HEK293T (cell line): Measurements from ENCODE around the gene FAM24B.

Experiments
- BHLHE40 ChIP-seq: fragments of 450-650 bp; IDR thresholded peaks from 2 replicates; pipeline ENCODE4 v1.6.1; 2016; ENCODE audit warnings: mild to moderate bottlenecking, moderate library complexity, borderline replicate concordance
- CTBP1 ChIP-seq: fragments of 450-650 bp; IDR thresholded peaks from 2 replicates; pipeline ENCODE4 v1.6.1; 2016; ENCODE audit warnings: borderline replicate concordance
- ELF4 ChIP-seq: fragments of 450-650 bp; IDR thresholded peaks from 2 replicates; pipeline ENCODE4 v1.6.1; 2017; ENCODE audit warnings: antibody characterized with exemption
- FOXK2 ChIP-seq: fragments of 450-650 bp; IDR thresholded peaks from 2 replicates; pipeline ENCODE4 v1.6.1; 2016; ENCODE audit warnings: mild to moderate bottlenecking
- FOXM1 ChIP-seq: fragments of 450-650 bp; IDR thresholded peaks from 2 replicates; pipeline ENCODE4 v1.6.1; 2017; ENCODE audit warnings: mild to moderate bottlenecking, borderline replicate concordance
- LEF1 ChIP-seq: fragments of 450-650 bp; IDR thresholded peaks from 2 replicates; pipeline ENCODE4 v1.6.1; 2017; ENCODE audit warnings: mild to moderate bottlenecking, borderline replicate concordance
- SP1 ChIP-seq: fragments of 450-650 bp; IDR thresholded peaks from 2 replicates; pipeline ENCODE4 v1.6.1; 2017
- SUZ12 ChIP-seq: fragments of 450-650 bp; IDR thresholded peaks from 2 replicates; pipeline ENCODE4 v1.6.1; 2016; ENCODE audit warnings: mild to moderate bottlenecking
- ZNF384 ChIP-seq: fragments of 450-650 bp; IDR thresholded peaks from 2 replicates; pipeline ENCODE4 v1.6.1; 2016

DNA sequence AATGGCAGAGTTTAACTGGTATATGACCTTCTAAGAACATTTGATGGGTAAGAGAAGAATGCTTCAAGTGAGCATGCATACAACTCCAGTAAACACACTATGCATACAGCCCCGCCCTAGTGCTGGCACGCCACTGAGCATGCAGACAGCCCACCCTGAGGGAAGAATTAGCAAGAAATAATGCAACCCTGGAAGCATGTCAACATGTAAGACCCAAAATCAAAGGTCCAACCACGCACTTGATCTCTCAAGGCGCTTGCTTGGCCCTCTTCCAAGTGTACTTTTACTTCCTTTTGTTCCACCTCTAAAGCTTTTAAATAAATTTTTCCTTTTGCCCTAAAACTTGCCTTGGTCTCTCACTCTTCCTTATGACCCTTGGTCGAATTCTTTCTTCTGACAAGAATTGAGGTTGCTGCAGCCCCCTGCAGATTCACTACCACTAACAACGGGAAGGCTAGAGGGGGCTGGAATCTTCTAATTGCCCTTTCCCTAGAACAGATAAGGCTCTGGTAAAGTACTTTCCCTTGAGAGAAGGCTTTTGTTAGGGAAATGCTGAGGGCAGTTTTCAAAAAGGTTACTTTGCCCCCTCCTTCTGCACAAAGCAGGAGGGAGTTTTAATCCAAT lies 3.4 kb downstream of the FAM24B start:
- TF ChIP-seq FOXM1 (no peak), LEF1 (no peak), FOXK2 (no peak), ELF4 (no peak), CTBP1 (no peak), ZNF384 (no peak), SP1 (no peak), SUZ12 (no peak), BHLHE40 (no peak)
